ENCODE results near the gene NR1D2.

- TF ChIP-seq CTCF (IDR thresholded peaks at IDR 0.05) = no peak
- peak; percentile 60; the same call in 1 of the 2 replicates for TF ChIP-seq POLR2AphosphoS5 (IDR thresholded peaks at IDR 0.05; ENCODE audit: low read depth, low read length)
- no peak for TF ChIP-seq REST (IDR thresholded peaks at IDR 0.05; ENCODE audit: insufficient read depth in 1 of 2, low read depth in 2 of 2, low read length in 1 of 2)
- TF ChIP-seq TCF7L2 (IDR thresholded peaks at IDR 0.05; ENCODE audit: low read depth, low read length) = no peak
- TF ChIP-seq SIN3A (IDR thresholded peaks at IDR 0.05; ENCODE audit: borderline replicate concordance, insufficient read depth, low read depth, low read length) = no peak
Measured at GRCh38 chr3:23920151-23920655, 24.9 kb upstream of the NR1D2 start.
